Suprapubic skin (tissue), 3 donors: ENCODE measurements around the gene SPARC.

Source experiments
- CTCF ChIP-seq, 2 donors: fragments of 200-600 bp in 1 of 2; fragments of 450-650 bp in 1 of 2; sonication (generic) in 1 of 2; IDR thresholded peaks; one replicate each; pipeline ENCODE4 v1.5.1; 2016 to 2019; ENCODE audit warnings: antibody characterized with exemption in 2 of 2, mild to moderate bottlenecking in 1 of 2, moderate library complexity in 1 of 2
- EP300 ChIP-seq: sonication (generic); formaldehyde crosslinking; IDR thresholded peaks from one replicate; pipeline ENCODE4 v1.6.1; 2017; ENCODE audit warnings: antibody characterized with exemption
- POLR2A ChIP-seq, 2 donors: fragments of 450-650 bp; IDR thresholded peaks; one replicate each; pipeline ENCODE4 v1.6.1; 2017; ENCODE audit warnings: antibody characterized with exemption in 2 of 2, mild to moderate bottlenecking in 2 of 2, moderate library complexity in 2 of 2

DNA sequence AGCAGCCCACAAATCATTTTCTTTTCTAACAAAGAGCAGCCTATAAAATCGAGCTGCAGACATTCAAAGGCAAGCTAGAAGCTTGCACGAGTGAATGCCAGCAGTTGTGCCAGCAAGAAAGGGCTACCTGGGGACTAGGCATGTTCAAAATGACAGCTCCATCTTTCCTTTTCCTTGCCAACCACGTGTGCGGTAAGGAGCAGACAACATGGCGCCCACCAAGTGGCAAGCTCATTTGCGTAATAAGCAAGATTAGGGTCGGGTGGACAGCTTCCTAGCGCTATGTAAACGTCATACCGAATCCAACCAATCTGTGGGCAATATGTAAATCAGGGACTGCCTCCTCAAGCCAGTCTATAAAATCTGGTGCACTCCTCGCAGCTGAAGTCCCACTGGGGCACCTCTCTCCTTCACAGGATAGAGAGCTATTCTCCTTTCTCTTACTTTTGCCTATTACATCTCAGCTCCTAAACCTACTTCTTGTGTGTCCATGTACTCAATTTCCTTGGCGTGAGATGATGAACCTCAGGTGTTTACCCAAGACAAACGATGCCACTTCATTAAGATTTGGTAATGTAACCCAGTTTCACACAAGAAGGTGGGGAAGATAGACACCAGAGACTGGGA lies 22.5 kb upstream of the SPARC start:
- no peak for TF ChIP-seq CTCF (IDR thresholded peaks at IDR 0.05)
- TF ChIP-seq POLR2A (IDR thresholded peaks at IDR 0.05): no peak
- no peak for TF ChIP-seq EP300
